Hindlimb muscle (tissue), 1 donor: ENCODE measurements around the gene ADAMTSL1. TPM values are rescaled to one million over a fixed set of nuclear protein-coding genes. Genes with fewer than 3 reads are reported as not detected.
"Not testable (repeated sequence)": the region's sequence is repeated elsewhere in the genome, so short reads cannot be mapped to it uniquely, and the experiment has no call there.

Source experiments
- DNase-seq: peaks from one replicate; pipeline ENCODE4 v3.0.0-alpha.2; 2013
- polyA plus RNA-seq: library from polyadenylated mRNA; unstranded; fragments of 120-200 nt; gene quantifications from one replicate; pipeline ENCODE4 v1.2.1, GENCODE V29; 2013; ENCODE audit not compliant: insufficient read length

Gene ADAMTSL1
- polyA plus RNA-seq, 1 donor = 20.7 TPM

- no peak for DNase-seq
Observed at GRCh38 chr9:18869725-18870124, 395.8 kb downstream of the ADAMTSL1 start.

GRCh38 chr9:18874069-18874468 lies 400.1 kb downstream of the ADAMTSL1 start:
- DNase-seq = no peak

- not testable (repeated sequence) for DNase-seq
Observed at GRCh38 chr9:18874990-18875389, 401.0 kb downstream of the ADAMTSL1 start.

- DNase-seq = no peak
Observed at GRCh38 chr9:18877984-18878383, 404.0 kb downstream of the ADAMTSL1 start.

- DNase-seq = peak; percentile 34
Observed at GRCh38 chr9:18881758-18882157, 407.8 kb downstream of the ADAMTSL1 start.

GRCh38 chr9:18887546-18887945 lies 413.6 kb downstream of the ADAMTSL1 start:
- no peak for DNase-seq

GRCh38 chr9:18888290-18888689 lies 414.3 kb downstream of the ADAMTSL1 start:
- DNase-seq = no peak

- no peak for DNase-seq
Observed at GRCh38 chr9:18889550-18889949, 415.6 kb downstream of the ADAMTSL1 start.

- peak; percentile 29 for DNase-seq
Observed at GRCh38 chr9:18890372-18890771, 416.4 kb downstream of the ADAMTSL1 start.

GRCh38 chr9:18891946-18892670 lies 418.2 kb downstream of the ADAMTSL1 start:
- no peak for DNase-seq

GRCh38 chr9:18893046-18893445 lies 419.1 kb downstream of the ADAMTSL1 start:
- DNase-seq = no peak

- no peak for DNase-seq
Observed at GRCh38 chr9:18893491-18893890, 419.5 kb downstream of the ADAMTSL1 start.

- DNase-seq = no peak
Observed at GRCh38 chr9:18896004-18896403, 422.1 kb downstream of the ADAMTSL1 start.

GRCh38 chr9:18896531-18897179 lies 422.7 kb downstream of the ADAMTSL1 start:
- no peak for DNase-seq

- DNase-seq = no peak
Observed at GRCh38 chr9:18903450-18903849, 429.5 kb downstream of the ADAMTSL1 start.

- no peak for DNase-seq
Observed at GRCh38 chr9:18905028-18905882, 431.3 kb downstream of the ADAMTSL1 start.

GRCh38 chr9:18905883-18906629 lies 432.1 kb downstream of the ADAMTSL1 start:
- DNase-seq = no peak

- no peak for DNase-seq
Observed at GRCh38 chr9:18906656-18907395, 432.9 kb downstream of the ADAMTSL1 start.

GRCh38 chr9:18907927-18908625 lies 434.1 kb downstream of the ADAMTSL1 start:
- DNase-seq = no peak

GRCh38 chr9:18909140-18910018 lies 435.4 kb downstream of the ADAMTSL1 start:
- DNase-seq = no peak
